ENCODE measurements around the gene SIPA1. TPM values are rescaled to one million over a fixed set of nuclear protein-coding genes. Genes with fewer than 3 reads are reported as not detected.

SIPA1 gene
- total RNA-seq, 1 experiment from 2014 or later: 105 TPM

DNA sequence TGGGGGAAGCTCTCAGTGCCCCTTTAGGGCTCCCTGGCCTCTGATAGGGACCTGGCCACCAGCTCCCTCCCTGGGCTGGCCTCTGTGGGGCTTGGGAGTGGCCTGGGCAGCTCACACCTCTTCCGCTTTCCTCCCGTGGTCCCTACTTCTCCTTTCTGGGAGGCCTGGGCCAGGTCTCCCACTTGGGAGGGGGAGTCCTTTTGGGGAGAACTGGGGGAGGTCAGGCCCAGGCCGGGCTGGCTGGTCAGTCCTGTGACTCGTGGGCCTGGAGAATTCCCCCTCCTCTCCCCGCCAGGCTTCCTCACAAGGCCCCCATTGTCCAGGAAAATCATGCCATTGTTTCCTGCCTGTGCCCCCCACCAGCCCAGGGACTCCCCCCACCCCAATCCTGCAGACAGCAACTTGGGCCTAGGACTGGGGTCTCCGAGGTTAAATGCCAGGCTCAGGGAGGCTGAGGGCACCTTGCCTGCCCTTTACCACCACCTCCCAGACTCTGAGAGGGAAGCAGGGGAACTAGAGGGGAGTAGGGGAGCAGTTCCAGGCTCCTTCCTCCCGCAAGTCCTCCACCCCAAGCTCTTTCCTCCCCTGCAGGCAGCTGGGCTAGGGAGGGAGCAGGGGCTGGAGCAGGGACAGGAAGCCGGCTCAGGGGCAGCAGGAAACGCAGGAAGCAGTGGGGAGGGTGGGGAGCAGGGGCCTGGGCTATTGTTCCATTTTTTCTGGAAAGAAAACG lies 26.7 kb upstream of the SIPA1 start:
- Histone ChIP-seq H3K36me3 (ENCODE audit: control insufficient read depth in 1 of 2, insufficient read depth in 2 of 2, low read length in 2 of 2) (peaks cover 0 to 8% of the 10 kb centered on the region in 2 experiments; a peak in 2 of 4 replicates), H3K9me2 (ENCODE audit: insufficient read depth) (no peaks in the 10 kb centered on the region), H3K9ac (ENCODE audit: low read length) (no peak overlapping the region), H3K27me3 (ENCODE audit: insufficient read depth, low read length) (no peaks in the 10 kb centered on the region), H3K27ac (ENCODE audit: low read depth, low read length) (no peak overlapping the region), H3K4me3 (replicated peaks in 1 of 2; ENCODE audit: low read depth in 1 of 2, low read length in 2 of 2) (no peak overlapping the region), H3K9me3 (ENCODE audit: control insufficient read depth in 1 of 2, insufficient read depth in 1 of 2, low read depth in 1 of 2, low read length in 2 of 2) (no peaks in the 10 kb centered on the region), H3K4me2 (ENCODE audit: low read length) (no peak overlapping the region), H3K79me2 (ENCODE audit: insufficient read depth, low read length) (peaks cover 52% of the 10 kb centered on the region), H2AFZ (ENCODE audit: low read depth, low read length, poor library complexity, severe bottlenecking) (no peak overlapping the region), H4K20me1 (ENCODE audit: insufficient read depth) (no peaks in the 10 kb centered on the region), H3K4me1 (ENCODE audit: control insufficient read depth in 1 of 2, insufficient read depth in 2 of 2, low read length in 2 of 2) (peaks cover 13 to 61% of the 10 kb centered on the region in 2 experiments)
- ChIA-PET POLR2A (no interaction called here), CTCF (no interaction called here), RAD21 (ENCODE audit: low non-redundant PET in 1 of 2, low total read pairs in 2 of 2, uncharacterized antibody in 2 of 2, unreplicated experiment in 2 of 2) (no interaction called here)
- no peak for DNase-seq (ENCODE audit: low read depth, low spot score)
- BruUV-seq (replicated peaks): no TSS peak
- intact Hi-C loops (cut with micrococcal nuclease): no loop called here
- TF ChIP-seq ELF1 (IDR thresholded peaks at IDR 0.05; ENCODE audit: borderline replicate concordance, low read depth): no peak
- TF ChIP-seq, protein P1, sequence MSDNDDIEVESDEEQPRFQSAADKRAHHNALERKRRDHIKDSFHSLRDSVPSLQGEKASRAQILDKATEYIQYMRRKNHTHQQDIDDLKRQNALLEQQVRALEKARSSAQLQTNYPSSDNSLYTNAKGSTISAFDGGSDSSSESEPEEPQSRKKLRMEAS (IDR thresholded peaks at IDR 0.05): no peak
- no peak for TF ChIP-seq POLR2AphosphoS5 (IDR thresholded peaks at IDR 0.05; ENCODE audit: low read depth, low read length)
- TF ChIP-seq EZH2 (IDR thresholded peaks at IDR 0.05): no peak
- TF ChIP-seq SP1 (IDR thresholded peaks at IDR 0.05; ENCODE audit: low read depth): no peak
- TF ChIP-seq JUND (IDR thresholded peaks at IDR 0.05): no peak
- TF ChIP-seq SRF (IDR thresholded peaks at IDR 0.05; ENCODE audit: low read depth): no peak
- TF ChIP-seq, protein P2, sequence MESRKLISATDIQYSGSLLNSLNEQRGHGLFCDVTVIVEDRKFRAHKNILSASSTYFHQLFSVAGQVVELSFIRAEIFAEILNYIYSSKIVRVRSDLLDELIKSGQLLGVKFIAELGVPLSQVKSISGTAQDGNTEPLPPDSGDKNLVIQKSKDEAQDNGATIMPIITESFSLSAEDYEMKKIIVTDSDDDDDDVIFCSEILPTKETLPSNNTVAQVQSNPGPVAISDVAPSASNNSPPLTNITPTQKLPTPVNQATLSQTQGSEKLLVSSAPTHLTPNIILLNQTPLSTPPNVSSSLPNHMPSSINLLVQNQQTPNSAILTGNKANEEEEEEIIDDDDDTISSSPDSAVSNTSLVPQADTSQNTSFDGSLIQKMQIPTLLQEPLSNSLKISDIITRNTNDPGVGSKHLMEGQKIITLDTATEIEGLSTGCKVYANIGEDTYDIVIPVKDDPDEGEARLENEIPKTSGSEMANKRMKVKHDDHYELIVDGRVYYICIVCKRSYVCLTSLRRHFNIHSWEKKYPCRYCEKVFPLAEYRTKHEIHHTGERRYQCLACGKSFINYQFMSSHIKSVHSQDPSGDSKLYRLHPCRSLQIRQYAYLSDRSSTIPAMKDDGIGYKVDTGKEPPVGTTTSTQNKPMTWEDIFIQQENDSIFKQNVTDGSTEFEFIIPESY (IDR thresholded peaks at IDR 0.05; ENCODE audit: extremely low read depth, insufficient replicate concordance, low read length): no peak
- no peak for TF ChIP-seq SIN3A (IDR thresholded peaks at IDR 0.05; ENCODE audit: low read depth)
- TF ChIP-seq POLR2A (IDR thresholded peaks at IDR 0.05; ENCODE audit: borderline replicate concordance, extremely low read depth, insufficient read depth, insufficient read length): no peak
- no peak for ATAC-seq

All from HCT116 (cell line).